NCI-H1436 treated with DMSO at 0.1 percent for 48 hours (cell line): ENCODE data around the gene MYO1H.
"Not testable (repeated sequence)": the region's sequence is repeated elsewhere in the genome, so short reads cannot be mapped to it uniquely, and the experiment has no call there.

Experiments used
- DNase-seq: peaks from one replicate; lab custom pipeline; 2025; lab: John Stamatoyannopoulos, UW

The MYO1H gene, protein sequence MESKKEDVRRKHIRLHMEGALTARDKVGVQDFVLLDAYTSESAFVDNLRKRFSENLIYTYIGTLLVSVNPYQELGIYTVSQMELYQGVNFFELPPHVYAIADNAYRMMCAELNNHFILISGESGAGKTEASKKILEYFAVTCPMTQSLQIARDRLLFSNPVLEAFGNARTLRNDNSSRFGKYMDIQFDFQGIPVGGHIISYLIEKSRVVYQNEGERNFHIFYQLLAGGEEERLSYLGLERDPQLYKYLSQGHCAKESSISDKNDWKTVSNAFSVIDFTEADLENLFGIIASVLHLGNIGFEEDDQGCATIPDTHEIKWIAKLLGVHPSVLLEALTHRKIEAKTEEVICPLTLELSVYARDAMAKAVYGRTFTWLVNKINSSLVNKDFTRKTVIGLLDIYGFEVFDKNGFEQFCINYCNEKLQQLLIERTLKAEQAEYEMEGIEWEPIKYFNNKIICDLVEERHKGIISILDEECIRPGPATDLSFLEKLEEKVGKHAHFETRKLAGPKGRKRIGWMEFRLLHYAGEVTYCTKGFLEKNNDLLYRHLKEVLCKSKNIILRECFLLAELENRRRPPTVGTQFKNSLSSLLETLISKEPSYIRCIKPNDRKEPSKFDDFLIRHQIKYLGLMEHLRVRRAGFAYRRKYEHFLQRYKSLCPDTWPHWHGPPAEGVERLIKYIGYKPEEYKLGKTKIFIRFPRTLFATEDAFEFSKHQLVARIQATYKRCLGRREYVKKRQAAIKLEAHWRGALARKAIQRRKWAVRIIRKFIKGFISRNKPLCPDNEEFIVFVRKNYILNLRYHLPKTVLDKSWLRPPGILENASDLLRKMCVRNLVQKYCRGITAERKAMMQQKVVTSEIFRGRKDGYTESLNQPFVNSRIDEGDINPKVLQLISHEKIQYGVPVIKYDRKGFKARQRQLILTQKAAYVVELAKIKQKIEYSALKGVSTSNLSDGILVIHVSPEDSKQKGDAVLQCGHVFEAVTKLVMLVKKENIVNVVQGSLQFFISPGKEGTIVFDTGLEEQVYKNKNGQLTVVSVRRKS

DNA sequence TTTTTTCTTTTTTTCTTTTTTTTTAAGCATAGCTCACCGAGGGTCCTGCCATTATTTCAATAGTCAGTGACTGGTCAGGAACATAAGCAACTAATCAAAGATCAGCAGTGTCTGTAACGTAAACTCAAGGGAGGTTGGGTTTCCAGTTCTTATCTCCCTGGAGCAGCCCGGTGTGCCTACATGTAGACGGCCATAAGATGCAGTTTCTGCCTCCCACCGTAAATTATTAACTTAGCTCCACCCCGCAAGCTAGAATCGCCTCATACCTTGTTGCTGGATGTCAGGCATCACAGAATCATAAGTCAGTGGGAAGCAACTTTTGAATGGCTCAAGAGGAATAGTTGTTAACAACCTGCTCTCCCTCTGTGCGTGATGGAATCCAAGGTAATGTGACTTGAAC, at the start of gene MYO1H:
TSS of gene MYO1H (plus strand) at position 312 of the 400 bp plus-strand sequence. CDS start at position 373, 61 bp downstream.
- DNase-seq = no peak

GRCh38 chr12:109299849-109300248, 47.9 kb upstream of the MYO1H start:
- no peak for DNase-seq

DNA sequence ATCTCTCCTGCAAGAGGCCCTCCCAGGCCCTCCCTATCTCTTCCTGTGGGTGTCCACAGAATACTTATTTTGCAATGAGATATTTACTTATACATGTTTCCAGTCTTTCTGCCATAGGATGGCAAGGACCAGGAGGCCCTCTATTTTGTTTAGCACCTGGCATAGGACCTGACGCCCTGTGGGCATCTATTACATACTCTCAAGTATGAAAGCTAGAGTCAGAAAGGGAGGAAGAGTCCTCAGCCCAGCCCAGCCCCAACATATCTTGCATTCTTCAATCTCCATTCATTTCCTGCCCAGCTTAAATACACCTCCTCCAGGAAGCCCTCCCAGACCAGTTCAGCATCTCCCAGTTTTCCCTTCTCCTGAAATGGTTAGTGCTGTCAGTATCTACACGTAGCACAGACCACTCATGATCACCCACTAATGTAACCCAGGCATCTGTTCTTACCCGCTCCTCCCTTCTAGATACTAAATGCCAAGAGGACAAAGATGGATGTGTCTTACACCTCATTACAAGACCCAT, 46.0 kb upstream of the MYO1H start:
- no peak for DNase-seq

- no peak for DNase-seq
These were observed 45.3 kb upstream of the MYO1H start for GRCh38 chr12:109302358-109302757.

DNA sequence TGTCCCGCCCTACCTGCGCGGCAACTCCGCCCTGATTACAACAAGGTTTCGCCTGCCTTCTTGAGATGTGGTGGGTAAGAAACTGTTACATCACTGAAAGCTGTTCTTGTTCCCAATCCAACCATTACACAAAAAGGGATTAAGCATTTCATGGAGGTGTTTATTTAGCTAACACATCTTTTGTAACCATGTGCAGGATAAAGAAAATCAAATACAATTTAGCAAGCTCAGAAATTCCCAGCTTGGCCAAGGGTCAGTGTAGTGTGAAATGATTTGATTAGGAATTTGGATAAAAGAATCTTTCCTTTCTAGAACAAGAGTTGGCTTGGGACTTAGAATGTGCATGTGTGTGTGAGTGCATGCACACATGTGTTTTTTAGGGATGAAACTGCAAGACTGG, 44.9 kb upstream of the MYO1H start:
- no peak for DNase-seq

DNA sequence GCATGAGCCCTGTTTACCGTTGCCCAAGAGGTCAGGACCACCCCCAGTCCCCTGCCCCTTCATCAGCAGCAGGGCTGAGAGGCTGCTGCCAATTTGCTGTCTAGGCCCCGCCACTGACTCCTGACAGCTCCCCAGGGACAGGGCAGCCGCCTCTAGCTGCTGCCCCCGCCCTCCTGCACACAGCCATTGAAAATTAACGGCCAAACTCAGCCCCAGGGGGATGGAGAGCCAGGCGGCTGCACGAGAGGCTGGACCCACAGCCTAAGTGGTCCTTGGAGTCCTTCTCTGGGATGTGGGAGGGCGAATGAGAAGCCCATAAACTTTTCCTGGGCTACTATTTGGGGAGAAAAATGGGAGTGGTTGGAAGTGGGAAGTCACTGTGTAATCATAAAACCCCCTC, 43.2 kb upstream of the MYO1H start:
- DNase-seq = peak; percentile 32

GRCh38 chr12:109305547-109305946, 42.2 kb upstream of the MYO1H start:
- no peak for DNase-seq

DNA sequence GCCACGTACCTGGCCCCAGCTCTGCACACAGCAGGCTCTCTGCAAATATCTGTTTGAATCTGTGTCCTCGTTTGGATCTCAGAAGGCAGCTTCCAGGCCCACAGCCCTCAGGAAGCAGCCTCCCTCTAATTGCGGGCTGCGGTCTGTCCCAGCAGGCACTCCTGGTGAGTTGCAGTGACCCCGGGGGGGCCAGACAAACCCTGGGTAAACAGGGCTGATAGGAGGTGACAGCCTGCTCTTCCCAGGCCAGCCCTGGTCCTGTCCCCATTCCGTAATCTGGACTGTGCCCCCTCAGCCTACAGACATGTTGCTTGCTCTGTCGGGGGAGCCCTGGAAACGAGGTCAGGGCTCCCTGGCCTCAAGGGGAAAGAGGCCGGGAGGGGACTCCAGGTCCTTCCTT, 40.6 kb upstream of the MYO1H start:
- DNase-seq = no peak

- no peak for DNase-seq
These were observed 38.9 kb upstream of the MYO1H start, which contains the start of gene FOXN4 for GRCh38 chr12:109308534-109309380. FOXN4 (minus strand) TSS chr12:109309284; CDS start chr12:109308321, 963 bp downstream.

DNA sequence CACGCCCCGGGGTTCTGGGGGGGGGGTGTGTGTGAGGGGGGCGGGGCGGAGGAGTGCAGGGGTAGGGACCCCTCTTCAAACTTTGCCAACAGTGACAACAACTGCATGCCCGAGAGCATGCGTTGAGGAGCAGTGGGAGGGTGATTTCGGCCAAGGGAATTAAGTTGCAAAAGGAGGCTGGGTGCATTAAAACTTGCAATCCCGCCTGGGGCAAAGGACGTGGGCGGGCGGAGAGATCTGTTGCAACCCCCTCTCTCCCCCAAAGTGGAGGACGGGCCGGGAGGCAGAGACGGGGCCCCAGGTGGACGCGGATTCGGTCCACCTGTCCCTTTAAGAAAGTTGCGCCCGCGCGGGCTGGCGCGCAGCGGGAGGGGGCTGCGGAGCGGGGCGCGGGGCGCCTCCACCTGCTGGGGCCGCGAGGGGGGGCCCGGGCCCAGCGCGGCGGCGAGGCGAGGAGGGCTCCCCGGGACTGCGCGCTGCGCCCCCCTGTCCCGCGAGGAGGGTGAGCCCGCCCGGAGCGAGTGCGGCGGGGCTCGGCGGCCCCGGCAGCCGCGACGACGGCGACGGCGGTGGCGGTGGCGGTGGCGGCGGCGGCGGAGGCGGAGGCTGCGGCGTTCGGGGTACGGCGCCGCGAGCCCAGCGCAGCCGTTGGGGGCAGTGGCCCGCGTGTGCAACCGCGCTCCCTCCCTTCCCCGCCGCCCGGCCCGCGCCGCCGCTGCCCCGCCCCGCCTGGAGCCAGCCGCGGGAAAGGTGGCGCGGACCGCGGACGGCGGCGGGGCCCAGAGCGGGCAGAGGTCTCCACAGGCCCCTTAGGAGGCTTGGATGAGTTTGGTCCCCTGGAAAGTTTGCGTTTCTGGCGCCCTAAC, 38.1 kb upstream of the MYO1H start:
- no peak for DNase-seq

GRCh38 chr12:109310247-109311125, 37.2 kb upstream of the MYO1H start:
- peak; percentile 41 for DNase-seq

DNA sequence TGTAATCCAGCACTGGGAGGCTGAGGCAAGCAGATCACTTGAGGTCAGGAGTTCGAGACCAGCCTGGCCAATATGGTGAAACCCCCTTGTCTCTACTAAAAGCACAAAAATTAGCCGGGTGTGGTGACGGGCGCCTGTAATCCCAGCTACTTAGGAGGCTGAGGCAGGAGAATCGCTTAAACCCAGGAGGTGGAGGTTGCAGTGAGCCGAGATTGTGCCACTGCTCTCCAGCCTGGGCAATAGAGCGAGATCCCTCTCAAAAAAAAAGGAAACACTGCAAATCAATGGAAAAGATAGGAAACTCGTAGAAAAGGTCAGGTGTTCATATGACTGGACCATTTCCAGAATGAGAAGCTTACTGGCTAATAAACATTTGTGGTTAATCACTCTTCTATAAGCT, 26.4 kb upstream of the MYO1H start:
- not testable (repeated sequence) for DNase-seq

- DNase-seq = no peak
These were observed 18.7 kb upstream of the MYO1H start for GRCh38 chr12:109329003-109329402.

- no peak for DNase-seq
These were observed 18.0 kb upstream of the MYO1H start for GRCh38 chr12:109329686-109330085.

GRCh38 chr12:109330282-109331230, 17.1 kb upstream of the MYO1H start:
- DNase-seq = no peak

- no peak for DNase-seq
These were observed 16.3 kb upstream of the MYO1H start for GRCh38 chr12:109331301-109331952.

DNA sequence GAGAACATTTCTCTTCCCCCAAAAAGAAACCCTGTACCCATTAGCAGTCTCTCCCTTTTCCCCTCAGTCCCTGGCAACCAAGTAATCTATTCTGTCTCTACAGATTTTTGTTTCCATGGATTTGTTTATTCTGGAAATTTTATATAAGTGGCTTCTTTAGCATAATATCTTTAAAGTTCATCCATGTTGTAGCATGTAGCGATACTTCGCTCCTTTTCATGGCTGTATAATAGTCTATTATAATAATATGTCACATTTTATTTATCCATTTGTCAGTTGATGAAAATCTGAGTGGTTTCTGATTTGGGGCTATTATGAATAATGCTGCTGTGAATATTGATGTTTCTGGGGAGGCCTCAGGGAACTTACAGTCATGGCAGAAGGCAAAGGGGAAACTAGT, 12.8 kb upstream of the MYO1H start:
- no peak for DNase-seq

GRCh38 chr12:109336593-109336992, 11.1 kb upstream of the MYO1H start:
- DNase-seq = no peak
